ENCODE measurements around the gene DNAJC1.

DNA sequence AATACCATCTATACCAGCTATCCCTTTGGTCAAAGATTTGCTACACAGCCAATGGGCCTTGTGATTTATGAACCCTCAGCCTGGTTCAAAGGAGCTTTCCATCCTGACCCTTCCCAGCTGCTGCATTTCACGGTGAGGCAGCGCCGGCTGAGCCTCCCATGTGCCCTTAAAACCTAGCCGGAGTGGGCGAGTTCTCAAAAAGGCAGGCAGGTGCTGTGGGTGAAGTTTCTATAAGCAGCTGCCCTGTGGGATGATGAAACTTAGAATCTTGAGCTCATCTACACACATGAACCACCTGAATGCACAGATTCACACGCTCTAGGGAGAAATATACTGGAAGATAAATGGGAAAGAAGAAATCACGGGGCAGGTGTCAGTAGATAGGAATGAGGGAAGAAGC, 244.8 kb downstream of the DNAJC1 start:
- TF ChIP-seq, protein P1, sequence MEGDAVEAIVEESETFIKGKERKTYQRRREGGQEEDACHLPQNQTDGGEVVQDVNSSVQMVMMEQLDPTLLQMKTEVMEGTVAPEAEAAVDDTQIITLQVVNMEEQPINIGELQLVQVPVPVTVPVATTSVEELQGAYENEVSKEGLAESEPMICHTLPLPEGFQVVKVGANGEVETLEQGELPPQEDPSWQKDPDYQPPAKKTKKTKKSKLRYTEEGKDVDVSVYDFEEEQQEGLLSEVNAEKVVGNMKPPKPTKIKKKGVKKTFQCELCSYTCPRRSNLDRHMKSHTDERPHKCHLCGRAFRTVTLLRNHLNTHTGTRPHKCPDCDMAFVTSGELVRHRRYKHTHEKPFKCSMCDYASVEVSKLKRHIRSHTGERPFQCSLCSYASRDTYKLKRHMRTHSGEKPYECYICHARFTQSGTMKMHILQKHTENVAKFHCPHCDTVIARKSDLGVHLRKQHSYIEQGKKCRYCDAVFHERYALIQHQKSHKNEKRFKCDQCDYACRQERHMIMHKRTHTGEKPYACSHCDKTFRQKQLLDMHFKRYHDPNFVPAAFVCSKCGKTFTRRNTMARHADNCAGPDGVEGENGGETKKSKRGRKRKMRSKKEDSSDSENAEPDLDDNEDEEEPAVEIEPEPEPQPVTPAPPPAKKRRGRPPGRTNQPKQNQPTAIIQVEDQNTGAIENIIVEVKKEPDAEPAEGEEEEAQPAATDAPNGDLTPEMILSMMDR (IDR thresholded peaks at IDR 0.05; ENCODE audit: poor library complexity, severe bottlenecking) = no peak
- TF ChIP-seq TAF1 (IDR thresholded peaks at IDR 0.05; ENCODE audit: low read depth) = no peak
- no peak for TF ChIP-seq EP300 (conservative IDR thresholded peaks at IDR 0.05; ENCODE audit: poor library complexity, severe bottlenecking)

All from neural cell (in vitro differentiated cells).